Ishikawa (cell line): ENCODE measurements around the gene TREX2.

Source experiments
- EGR1 ChIP-seq: IDR thresholded peaks from 2 replicates; pipeline ENCODE4 v1.6.1; 2012
- EP300 ChIP-seq: IDR thresholded peaks from 2 replicates; pipeline ENCODE4 v1.6.1; 2012; ENCODE audit warnings: borderline replicate concordance
- RAD21 ChIP-seq: IDR thresholded peaks from 2 replicates; pipeline ENCODE4 v1.6.1; 2012; ENCODE audit warnings: low read depth
- TAF1 ChIP-seq: IDR thresholded peaks from 2 replicates; pipeline ENCODE4 v1.6.1; 2012; ENCODE audit warnings: low read depth, mild to moderate bottlenecking
- USF1 ChIP-seq: IDR thresholded peaks from 2 replicates; pipeline ENCODE4 v1.6.1; 2012
- ZBTB7A ChIP-seq: IDR thresholded peaks from 2 replicates; pipeline ENCODE4 v1.6.1; 2012; ENCODE audit warnings: low read depth
- TF ChIP-seq, protein P1 (sequence below): IDR thresholded peaks from 2 replicates; pipeline ENCODE4 v1.6.1; 2012; ENCODE audit warnings: low read depth, mild to moderate bottlenecking

DNA sequence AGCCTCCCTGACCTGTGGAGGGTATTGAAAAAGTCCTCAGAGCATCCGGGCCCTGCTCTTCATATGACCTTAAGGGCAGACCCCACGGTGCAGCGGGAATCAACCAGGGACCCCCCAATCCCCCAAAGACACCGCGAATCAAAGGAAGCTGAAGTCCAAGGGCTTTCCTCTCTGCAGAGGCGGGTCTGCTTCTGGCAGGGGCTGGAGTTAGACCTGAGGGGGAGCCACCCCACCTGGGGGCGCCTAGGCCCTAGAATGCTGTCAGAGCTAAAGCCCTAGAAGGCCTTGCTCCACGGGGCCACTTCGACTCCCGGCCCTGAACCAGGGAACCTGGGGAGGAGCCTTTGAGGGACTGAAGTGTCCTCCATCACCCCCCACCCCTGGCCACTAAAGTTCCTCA is 27.3 kb upstream of the TREX2 start:
- no peak for TF ChIP-seq USF1
- TF ChIP-seq EP300 = no peak
- TF ChIP-seq TAF1 = no peak
- no peak for TF ChIP-seq EGR1
- TF ChIP-seq ZBTB7A = no peak
- TF ChIP-seq, protein P1, sequence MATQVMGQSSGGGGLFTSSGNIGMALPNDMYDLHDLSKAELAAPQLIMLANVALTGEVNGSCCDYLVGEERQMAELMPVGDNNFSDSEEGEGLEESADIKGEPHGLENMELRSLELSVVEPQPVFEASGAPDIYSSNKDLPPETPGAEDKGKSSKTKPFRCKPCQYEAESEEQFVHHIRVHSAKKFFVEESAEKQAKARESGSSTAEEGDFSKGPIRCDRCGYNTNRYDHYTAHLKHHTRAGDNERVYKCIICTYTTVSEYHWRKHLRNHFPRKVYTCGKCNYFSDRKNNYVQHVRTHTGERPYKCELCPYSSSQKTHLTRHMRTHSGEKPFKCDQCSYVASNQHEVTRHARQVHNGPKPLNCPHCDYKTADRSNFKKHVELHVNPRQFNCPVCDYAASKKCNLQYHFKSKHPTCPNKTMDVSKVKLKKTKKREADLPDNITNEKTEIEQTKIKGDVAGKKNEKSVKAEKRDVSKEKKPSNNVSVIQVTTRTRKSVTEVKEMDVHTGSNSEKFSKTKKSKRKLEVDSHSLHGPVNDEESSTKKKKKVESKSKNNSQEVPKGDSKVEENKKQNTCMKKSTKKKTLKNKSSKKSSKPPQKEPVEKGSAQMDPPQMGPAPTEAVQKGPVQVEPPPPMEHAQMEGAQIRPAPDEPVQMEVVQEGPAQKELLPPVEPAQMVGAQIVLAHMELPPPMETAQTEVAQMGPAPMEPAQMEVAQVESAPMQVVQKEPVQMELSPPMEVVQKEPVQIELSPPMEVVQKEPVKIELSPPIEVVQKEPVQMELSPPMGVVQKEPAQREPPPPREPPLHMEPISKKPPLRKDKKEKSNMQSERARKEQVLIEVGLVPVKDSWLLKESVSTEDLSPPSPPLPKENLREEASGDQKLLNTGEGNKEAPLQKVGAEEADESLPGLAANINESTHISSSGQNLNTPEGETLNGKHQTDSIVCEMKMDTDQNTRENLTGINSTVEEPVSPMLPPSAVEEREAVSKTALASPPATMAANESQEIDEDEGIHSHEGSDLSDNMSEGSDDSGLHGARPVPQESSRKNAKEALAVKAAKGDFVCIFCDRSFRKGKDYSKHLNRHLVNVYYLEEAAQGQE = no peak
- TF ChIP-seq RAD21 = no peak
